ELF-1 (cell line): ENCODE data around the gene ENTPD1.
"Not testable (repeated sequence)": the region's sequence is repeated elsewhere in the genome, so short reads cannot be mapped to it uniquely, and the experiment has no call there.

Experiments
- DNase-seq: peaks from one replicate; pipeline ENCODE4 v3.0.0-alpha.2; 2016; ENCODE audit warnings: low read depth, low spot score

Gene ENTPD1

GRCh38 chr10:95794195-95794594 is 38.2 kb downstream of the ENTPD1 start:
- DNase-seq = no peak

GRCh38 chr10:95795602-95796001 is 39.6 kb downstream of the ENTPD1 start:
- no peak for DNase-seq

GRCh38 chr10:95796504-95796903 is 40.5 kb downstream of the ENTPD1 start:
- DNase-seq = no peak

- DNase-seq = no peak
These were observed 42.3 kb downstream of the ENTPD1 start for GRCh38 chr10:95798096-95798855.

- DNase-seq = peak; percentile 28
These were observed 44.3 kb downstream of the ENTPD1 start for GRCh38 chr10:95800286-95800685.

- DNase-seq = not testable (repeated sequence)
These were observed 50.9 kb downstream of the ENTPD1 start for GRCh38 chr10:95806687-95807380.

- not testable (repeated sequence) for DNase-seq
These were observed 52.8 kb downstream of the ENTPD1 start for GRCh38 chr10:95808705-95809308.

GRCh38 chr10:95809370-95810197 is 53.6 kb downstream of the ENTPD1 start:
- DNase-seq = no peak

GRCh38 chr10:95810198-95810976 is 54.4 kb downstream of the ENTPD1 start:
- no peak for DNase-seq

- no peak for DNase-seq
These were observed 57.2 kb downstream of the ENTPD1 start for GRCh38 chr10:95813054-95813685.

- no peak for DNase-seq
These were observed 58.2 kb downstream of the ENTPD1 start for GRCh38 chr10:95814011-95814727.

- DNase-seq = no peak
These were observed 59.2 kb downstream of the ENTPD1 start for GRCh38 chr10:95815133-95815532.

- no peak for DNase-seq
These were observed 59.8 kb downstream of the ENTPD1 start for GRCh38 chr10:95815701-95816240.

GRCh38 chr10:95818010-95818409 is 62.0 kb downstream of the ENTPD1 start:
- DNase-seq = no peak

GRCh38 chr10:95818668-95819067 is 62.7 kb downstream of the ENTPD1 start:
- no peak for DNase-seq

GRCh38 chr10:95819620-95820329 is 63.8 kb downstream of the ENTPD1 start:
- DNase-seq = no peak

- DNase-seq = no peak
These were observed 64.4 kb downstream of the ENTPD1 start for GRCh38 chr10:95820363-95820762.

- no peak for DNase-seq
These were observed 65.8 kb downstream of the ENTPD1 start for GRCh38 chr10:95821720-95822119.

- DNase-seq = no peak
These were observed 74.1 kb downstream of the ENTPD1 start for GRCh38 chr10:95830044-95830443.
